HepG2 (cell line): ENCODE data around the gene TYMP. TPM values are rescaled to one million over a fixed set of nuclear protein-coding genes. Genes with fewer than 3 reads are reported as not detected.

ENCODE experiments used
- ATAC-seq: fragments of 200-7000 bp; cut with Tn5 transposase; 3 replicates; pipeline ENCODE4 v1.9.1; 2020; ENCODE audit warnings: mild to moderate bottlenecking, moderate library complexity
- BruUV-seq: library from RNA; stranded (reverse); fragments of 400-500 nt; replicated peaks from 2 replicates; lab custom pipeline; 2021; lab: Mats Ljungman, UMichigan
- CTCF ChIA-PET: fragments of 300-600 bp; formaldehyde crosslinking; extraction: SDS; loops from one replicate; lab custom pipeline; 2021; ENCODE audit warnings: low total read pairs, inconsistent platforms, low intra/inter-chr PET ratio; lab: Yijun Ruan, JAX
- POLR2A ChIA-PET: fragments of 350-600 bp; sonication (Branson Sonifier 250); formaldehyde crosslinking; loops from one replicate; lab custom pipeline; 2020; ENCODE audit warnings: antibody characterized with exemption, inconsistent platforms; lab: Yijun Ruan, JAX
- DNase-seq: peaks from one replicate; pipeline ENCODE4 v3.0.0-alpha.2; 2015; ENCODE audit warnings: low spot score
- FAIRE-seq: peaks from 3 replicates; lab custom pipeline; 2011; peaks lifted over from hg19 to GRCh38; lab: Jason Lieb, UNC
- H2AFZ ChIP-seq: one replicate; pipeline ENCODE4 v1.6.1; 2011; ENCODE audit warnings: low read length, inconsistent platforms
- H3K27ac ChIP-seq: fragments of 300-600 bp; 3 replicates; pipeline ENCODE4 v1.8.0; 2011; ENCODE audit warnings: mixed run types, mild to moderate bottlenecking, mixed read lengths, low read length, inconsistent platforms; ENCODE audit not compliant: insufficient read depth; ENCODE audit errors: extremely low read length
- H3K27me3 ChIP-seq, 2 experiments: fragments of 200-600 bp in 1 of 2; 2 replicates in 1 of 2; 3 replicates in 1 of 2; pipeline versions ENCODE4 v1.6.0 to v1.8.0; 2011; ENCODE audit warnings: low read length in 2 of 2, mild to moderate bottlenecking in 2 of 2, moderate library complexity in 2 of 2, inconsistent platforms in 1 of 2; ENCODE audit not compliant: insufficient read depth in 2 of 2, control insufficient read depth in 1 of 2
- H3K36me3 ChIP-seq, 2 experiments: fragments of 200-600 bp in 1 of 2; replicated peaks in 1 of 2; 2 replicates in 1 of 2; 3 replicates in 1 of 2; pipeline versions ENCODE4 v1.5.1 to v1.8.0; 2011; ENCODE audit warnings: low read length in 2 of 2, inconsistent platforms in 1 of 2; ENCODE audit not compliant: insufficient read depth in 2 of 2, control insufficient read depth in 1 of 2
- H3K4me1 ChIP-seq: 2 replicates; pipeline ENCODE4 v1.5.1; 2012; ENCODE audit warnings: low read length, inconsistent platforms; ENCODE audit not compliant: insufficient read depth
- H3K4me2 ChIP-seq: 2 replicates; pipeline ENCODE4 v1.6.0; 2011; ENCODE audit warnings: low read depth, low read length, inconsistent platforms
- H3K4me3 ChIP-seq, 3 experiments: fragments of 200-600 bp in 1 of 3; sonication (generic), shearing (Covaris generic) in 1 of 3; replicated peaks in 1 of 3; 2 replicates each; pipeline ENCODE4 v1.5.1; 2011 to 2016; ENCODE audit warnings: low read length in 3 of 3, inconsistent platforms in 2 of 3, low read depth in 2 of 3, mild to moderate bottlenecking in 2 of 3, control low read depth in 1 of 3, mixed read lengths in 1 of 3; ENCODE audit not compliant: insufficient read depth in 1 of 3
- H3K79me2 ChIP-seq: one replicate; pipeline ENCODE4 v1.6.1; 2011; ENCODE audit warnings: low read length, inconsistent platforms; ENCODE audit not compliant: insufficient read depth
- H3K9ac ChIP-seq: 2 replicates; pipeline ENCODE4 v1.6.0; 2011; ENCODE audit warnings: mild to moderate bottlenecking, low read depth, low read length, inconsistent platforms; ENCODE audit not compliant: insufficient read depth
- H3K9me3 ChIP-seq: 2 replicates; pipeline ENCODE4 v1.5.1; 2012; ENCODE audit warnings: mild to moderate bottlenecking, low read length
- H4K20me1 ChIP-seq: 2 replicates; pipeline ENCODE4 v1.6.0; 2011; ENCODE audit warnings: inconsistent platforms, mild to moderate bottlenecking, low read length, moderate library complexity; ENCODE audit not compliant: insufficient read depth
- AGO1 ChIP-seq: fragments of 200-400 bp; formaldehyde crosslinking; IDR thresholded peaks from 2 replicates; pipeline ENCODE4 v1.6.1; 2017; ENCODE audit warnings: mild to moderate bottlenecking, low read depth, low read length, moderate library complexity; ENCODE audit not compliant: poor library complexity, severe bottlenecking
- AGO2 ChIP-seq: fragments of 200-400 bp; formaldehyde crosslinking; optimal IDR thresholded peaks from 2 replicates; pipeline ENCODE3; 2017; ENCODE audit warnings: mild to moderate bottlenecking, low read depth, low read length, moderate library complexity
- NR2F2 ChIP-seq: IDR thresholded peaks from 2 replicates; pipeline ENCODE4 v1.6.1; 2012; ENCODE audit warnings: low read depth, inconsistent platforms, borderline replicate concordance
- RBFOX2 ChIP-seq: fragments of 200-400 bp; formaldehyde crosslinking; IDR thresholded peaks from 2 replicates; pipeline ENCODE4 v1.6.1; 2017; ENCODE audit warnings: low read depth, mild to moderate bottlenecking, low read length
- RBM22 ChIP-seq: fragments of 200-400 bp; formaldehyde crosslinking; optimal IDR thresholded peaks from 2 replicates; pipeline ENCODE3; 2017; ENCODE audit warnings: mild to moderate bottlenecking, low read length, moderate library complexity
- SMARCC2 ChIP-seq: fragments of 450-650 bp; IDR thresholded peaks from 2 replicates; pipeline ENCODE4 v1.6.1; 2017; ENCODE audit warnings: antibody characterized with exemption, mild to moderate bottlenecking
- WGBS: methylation state at CpG from one replicate; pipeline ENCODE4 v1.1.6; 2017; ENCODE audit warnings: low lambda C conversion rate; 5-methylcytosine and 5-hydroxymethylcytosine counted together
- in situ Hi-C: cut with HindIII; loops from 2 replicates; pipeline ENCODE4 v1.10.0; 2017; ENCODE audit warnings: low pct_unique_long_range_greater_than_20kb; ENCODE audit not compliant: extremely low pct_ligation_motif_present
- intact Hi-C: fragments of 100-400 bp; cut with micrococcal nuclease; formaldehyde crosslinking; loops from one replicate; pipeline ENCODE4 v1.10.0; 2022; ENCODE audit not compliant: unreplicated experiment
- polyA plus RNA-seq, 8 experiments: library from polyadenylated mRNA; depleted of rRNA in 3 of 8; stranded (reverse) in 7 of 8; unstranded in 1 of 8; fragments of >200 nt; fragmentation: Illumina TruSeq in 4 of 8; extraction: Trizol in 4 of 8; gene quantifications; 2 replicates each; pipeline versions ENCODE4 v1.2.1 to v1.2.3, GENCODE V29; 2011 to 2016; ENCODE audit warnings: low read depth in 4 of 8, missing spikeins in 1 of 8, mixed read lengths in 1 of 8; ENCODE audit not compliant: insufficient read depth in 1 of 8
- total RNA-seq, 5 experiments: library from RNA; depleted of rRNA; stranded (reverse); fragments of >200 nt; fragmentation: Illumina TruSeq; extraction: Trizol; gene quantifications; 2 replicates each; pipeline ENCODE4 v1.2.3, GENCODE V29; 2016; ENCODE audit warnings: low read depth in 1 of 5
- TF ChIP-seq, protein P1 (sequence below): sonication (generic); formaldehyde crosslinking; IDR thresholded peaks from 2 replicates; pipeline ENCODE4 v1.4.0; 2020; ENCODE audit warnings: missing genetic modification reagents

Gene TYMP
- total and polyA plus RNA-seq, 2 of the 13 experiments (the other 11 are each of a cell fraction or from before 2014, with no cell fraction given) = 3.9 to 4.3 TPM

DNA sequence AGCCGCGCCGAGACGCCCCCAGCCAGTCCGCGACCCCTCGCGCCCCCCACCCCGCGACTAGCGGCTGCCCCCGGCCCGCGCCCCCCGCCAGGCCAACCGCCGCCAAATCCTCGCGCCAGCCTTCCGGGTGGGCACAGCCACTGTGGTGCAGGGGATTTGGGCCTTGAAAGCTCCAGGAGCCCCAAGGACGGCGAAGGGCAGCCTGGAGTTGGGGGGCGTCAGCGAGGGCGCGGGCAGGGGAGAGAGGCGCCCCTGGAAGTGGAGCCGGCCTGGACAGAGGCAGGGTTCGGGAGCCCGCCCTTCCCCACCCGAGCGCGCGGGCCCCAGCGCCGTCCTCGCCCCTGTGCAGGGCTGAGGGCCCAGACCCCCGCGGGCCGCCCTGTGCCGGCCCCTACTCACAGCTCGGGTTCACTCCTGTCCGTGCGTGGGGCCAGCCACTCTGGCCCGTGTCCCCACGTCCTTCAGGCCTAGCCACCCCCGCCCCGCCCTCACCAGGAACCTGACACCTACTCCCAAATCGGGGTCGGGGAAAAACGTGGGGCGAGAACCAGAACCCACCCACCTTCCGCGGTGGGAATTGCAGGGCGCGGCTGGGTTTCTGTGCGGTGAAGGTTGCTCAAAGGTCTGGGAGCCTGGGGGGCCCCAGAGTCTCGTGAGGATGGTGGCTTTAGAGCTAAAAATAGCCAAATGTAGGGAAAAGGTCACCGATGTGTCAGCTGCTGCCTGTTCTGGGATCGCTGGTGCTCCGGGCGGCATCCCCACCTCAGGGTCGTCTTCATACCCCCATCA, 48.4 kb upstream of the TYMP start, which contains the start of gene CPT1B:
CPT1B (minus strand) TSS at position 441 of the 789 bp plus-strand sequence. CDS start 512 bp downstream, outside the sequence.
- intact Hi-C loops = no loop called here
- BruUV-seq = no TSS peak
- Histone ChIP-seq H3K4me2 (no peak within 1 kb of the TSS), H3K4me1 (peaks cover 12% of the 10 kb centered on the region), H3K9ac (no peak within 1 kb of the TSS), H3K36me3 (peaks cover 0 to 5% of the 10 kb centered on the region in 2 experiments; a peak in 2 of 5 replicates), H4K20me1 (no peaks in the 10 kb centered on the region), H3K4me3 (no peak within 1 kb of the TSS), H3K27me3 (no peaks in the 10 kb centered on the region), H2AFZ (no peak within 1 kb of the TSS), H3K27ac (peak within 1 kb of the TSS; percentile 13), H3K9me3 (no peaks in the 10 kb centered on the region), H3K79me2 (no peaks in the 10 kb centered on the region)
- DNase-seq (no peak), ATAC-seq (no peak), FAIRE-seq (no peak)
- TF ChIP-seq, protein P1, sequence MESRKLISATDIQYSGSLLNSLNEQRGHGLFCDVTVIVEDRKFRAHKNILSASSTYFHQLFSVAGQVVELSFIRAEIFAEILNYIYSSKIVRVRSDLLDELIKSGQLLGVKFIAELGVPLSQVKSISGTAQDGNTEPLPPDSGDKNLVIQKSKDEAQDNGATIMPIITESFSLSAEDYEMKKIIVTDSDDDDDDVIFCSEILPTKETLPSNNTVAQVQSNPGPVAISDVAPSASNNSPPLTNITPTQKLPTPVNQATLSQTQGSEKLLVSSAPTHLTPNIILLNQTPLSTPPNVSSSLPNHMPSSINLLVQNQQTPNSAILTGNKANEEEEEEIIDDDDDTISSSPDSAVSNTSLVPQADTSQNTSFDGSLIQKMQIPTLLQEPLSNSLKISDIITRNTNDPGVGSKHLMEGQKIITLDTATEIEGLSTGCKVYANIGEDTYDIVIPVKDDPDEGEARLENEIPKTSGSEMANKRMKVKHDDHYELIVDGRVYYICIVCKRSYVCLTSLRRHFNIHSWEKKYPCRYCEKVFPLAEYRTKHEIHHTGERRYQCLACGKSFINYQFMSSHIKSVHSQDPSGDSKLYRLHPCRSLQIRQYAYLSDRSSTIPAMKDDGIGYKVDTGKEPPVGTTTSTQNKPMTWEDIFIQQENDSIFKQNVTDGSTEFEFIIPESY (CRISPR knock-in tag) = peak; percentile 36; the same call in 1 of the 2 replicates
- TF ChIP-seq RBFOX2 (peak; percentile 60; the same call in 1 of the 2 replicates), RBM22 (peak; percentile 42), NR2F2 (no peak), AGO2 (peak; percentile 95), AGO1 (peak; percentile 32), SMARCC2 (no peak)
- POLR2A ChIA-PET = interaction anchor here (0.7 to 3.1 kb wide), 3 partner anchors 9 to 15 kb away, joined by 3 to 9 read pairs (median 7); partner anchors contain the start of gene SYCE3
- WGBS = 93% methylated on average over 37 of the region's 63 CpGs
- CTCF ChIA-PET = interaction anchor here (3.7 kb wide), 1 partner anchor 42 kb away, joined by 37 read pairs; no protein-coding TSS in a partner anchor
- in situ Hi-C loops = loop anchor here (5.0 kb wide), 1 partner anchor 34 kb away; no protein-coding TSS in a partner anchor
